HG02885 (cell line): ENCODE data around the gene IMMP2L.
"Not testable (repeated sequence)": the region's sequence is repeated elsewhere in the genome, so short reads cannot be mapped to it uniquely, and the experiment has no call there.

ENCODE experiments used
- ATAC-seq: cut with Tn5 transposase; IDR thresholded peaks from one replicate; pipeline ENCODE4 v1.9.1; 2021; ENCODE audit warnings: mild to moderate bottlenecking; ENCODE audit not compliant: unreplicated experiment, poor library complexity

Gene IMMP2L

DNA sequence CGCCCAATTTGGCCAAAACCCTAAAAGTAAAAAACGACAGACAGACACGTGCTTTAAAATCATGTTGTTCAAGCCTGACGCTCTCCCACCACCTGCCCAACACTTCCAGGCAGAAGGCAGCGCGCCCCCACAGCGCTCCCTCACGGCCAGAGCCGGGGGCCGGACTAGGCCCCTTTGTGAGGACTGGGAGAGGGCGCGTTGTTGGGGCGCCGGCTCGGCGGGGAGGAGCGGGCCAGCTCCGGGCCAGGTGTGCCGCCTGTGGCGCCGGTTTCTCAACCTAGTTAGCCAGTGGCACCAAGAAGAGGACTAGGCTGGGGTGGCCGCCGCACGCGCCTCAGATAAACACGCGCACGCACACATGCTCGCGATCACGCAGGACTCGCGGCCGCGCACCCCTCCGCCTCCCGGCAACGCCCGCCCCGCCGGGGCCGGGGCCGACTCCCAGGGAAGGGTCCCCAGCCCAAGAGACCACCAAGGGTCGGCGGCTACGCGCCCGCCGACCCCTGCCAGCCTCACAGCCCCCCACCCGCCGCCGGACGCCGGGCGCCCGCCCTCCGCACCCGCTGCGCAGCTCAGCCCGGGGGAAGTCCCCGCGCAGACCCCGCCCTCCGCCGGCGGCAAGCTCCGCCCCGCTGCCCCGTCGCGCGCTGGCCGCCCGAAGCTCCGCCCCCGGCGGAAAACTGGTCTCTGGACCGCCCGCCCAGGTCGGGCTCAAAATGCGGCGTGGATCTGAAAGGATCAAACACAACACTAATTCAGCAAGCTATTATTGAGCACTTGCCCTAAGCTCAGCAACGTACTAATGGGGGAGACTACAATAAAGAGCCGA, at the start of gene IMMP2L:
IMMP2L (minus strand) TSS at position 589 of the 829 bp plus-strand sequence.
- ATAC-seq = peak; percentile 85

- not testable (repeated sequence) for ATAC-seq
Observed at GRCh38 chr7:111609483-111610254, 47.4 kb upstream of the IMMP2L start.

DNA sequence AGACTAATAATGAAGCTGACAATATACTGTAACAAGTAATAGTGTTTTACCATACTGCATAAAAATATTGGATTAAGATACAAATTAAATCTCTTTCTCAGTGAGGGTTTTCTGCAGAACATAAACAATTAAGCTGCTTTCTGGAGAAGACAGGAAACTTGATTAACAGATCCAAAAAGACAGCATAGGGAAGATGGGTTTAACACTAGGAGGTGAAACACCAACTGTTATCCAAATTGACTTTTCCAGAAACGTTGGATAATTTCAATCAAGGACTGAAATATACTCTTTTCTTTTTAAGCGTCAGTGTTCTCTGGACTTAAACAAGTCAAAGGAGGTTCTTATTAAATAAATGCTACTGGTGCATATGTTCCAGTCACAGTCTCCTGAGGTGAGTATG, 45.3 kb upstream of the IMMP2L start:
- ATAC-seq = no peak

DNA sequence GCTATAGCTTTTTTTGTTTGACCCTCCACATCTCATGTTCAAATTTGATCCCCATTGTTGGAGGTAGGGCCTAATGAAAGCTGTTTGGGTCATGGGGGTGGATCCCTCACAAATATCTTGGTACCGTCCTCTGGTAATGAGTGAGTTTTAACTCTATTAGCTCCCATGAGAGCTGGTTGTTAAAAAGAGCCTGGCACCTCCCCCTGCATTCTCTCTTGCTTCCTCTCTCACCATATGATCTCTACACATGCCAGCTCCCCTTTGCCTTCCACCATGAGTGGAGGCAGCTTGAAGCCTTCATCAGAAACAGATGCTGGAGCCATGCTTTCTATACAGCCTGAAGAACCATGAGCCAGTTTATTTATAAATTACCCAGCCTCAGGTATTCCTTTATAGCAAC, 43.0 kb upstream of the IMMP2L start:
- ATAC-seq = no peak

DNA sequence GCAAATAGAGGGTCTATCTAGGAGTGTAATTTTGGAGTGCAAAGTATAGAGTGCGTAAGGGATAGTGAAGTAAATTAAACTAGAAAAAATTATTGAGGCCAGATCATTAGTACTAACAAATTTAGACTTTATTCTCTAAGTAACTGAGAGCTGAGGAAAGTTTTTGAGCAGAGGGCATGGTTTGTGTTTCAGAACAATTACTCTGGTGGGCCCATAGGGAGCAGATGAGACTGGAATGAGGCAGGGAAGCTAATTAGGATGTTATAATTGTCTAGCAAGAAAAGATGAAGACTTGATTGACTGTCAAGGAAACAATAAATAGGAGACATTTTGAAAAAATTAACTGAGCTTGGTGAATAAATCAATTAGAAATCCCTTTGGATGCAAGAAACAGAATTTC, 37.8 kb upstream of the IMMP2L start:
- ATAC-seq = no peak

- no peak for ATAC-seq
Observed at GRCh38 chr7:111595780-111596179, 33.5 kb upstream of the IMMP2L start.

GRCh38 chr7:111594602-111595001, 32.3 kb upstream of the IMMP2L start:
- no peak for ATAC-seq

DNA sequence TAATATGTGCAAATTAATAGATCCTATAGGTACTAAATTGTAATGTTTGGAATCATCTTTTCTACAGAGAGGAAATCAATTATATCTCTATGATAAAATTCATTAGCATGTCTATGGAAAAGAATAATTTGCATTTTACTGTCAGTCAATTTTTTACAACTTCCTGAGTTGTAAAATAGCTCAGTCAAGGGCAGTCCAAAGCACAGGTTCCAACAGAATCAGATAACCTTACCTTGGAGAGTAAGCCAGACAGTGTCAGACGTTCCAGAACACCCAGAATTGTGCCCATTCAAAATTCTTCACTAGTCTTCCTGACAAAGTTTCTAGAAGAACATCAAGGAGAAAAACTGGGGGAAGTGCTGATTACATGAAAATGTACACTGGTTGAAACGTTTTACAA, 31.1 kb upstream of the IMMP2L start:
- no peak for ATAC-seq

- ATAC-seq = peak; percentile 65
Observed at GRCh38 chr7:111588065-111588433, 25.8 kb upstream of the IMMP2L start.

DNA sequence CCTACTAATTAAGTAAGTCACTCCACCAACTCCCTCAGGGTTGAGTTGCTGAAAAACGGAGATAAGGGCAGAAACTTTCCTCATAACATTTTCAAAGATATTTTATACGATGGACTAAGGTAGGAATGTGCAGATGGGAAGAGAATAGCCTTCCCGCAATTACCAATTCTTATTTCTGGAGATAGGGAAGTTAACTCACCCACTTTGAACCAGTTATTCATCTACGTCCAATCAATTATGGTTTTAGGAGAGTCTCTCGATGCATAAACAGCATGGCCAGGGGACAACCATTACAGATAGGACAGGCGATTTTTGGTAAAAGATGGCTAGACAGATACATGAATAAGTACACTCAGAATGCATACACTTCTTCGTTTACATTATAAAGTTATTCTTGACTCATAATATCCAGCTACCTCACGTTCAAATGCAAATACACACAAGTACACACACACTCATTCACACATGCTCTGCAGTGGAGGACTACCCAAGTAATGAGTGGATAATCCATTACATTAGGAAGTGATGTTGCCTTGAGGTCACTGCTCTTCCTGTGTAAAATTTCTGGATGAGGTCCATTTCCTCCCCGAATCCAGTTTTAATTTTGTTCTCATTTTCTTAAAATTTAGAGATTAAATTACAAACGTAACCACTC, 25.2 kb upstream of the IMMP2L start:
- no peak for ATAC-seq

DNA sequence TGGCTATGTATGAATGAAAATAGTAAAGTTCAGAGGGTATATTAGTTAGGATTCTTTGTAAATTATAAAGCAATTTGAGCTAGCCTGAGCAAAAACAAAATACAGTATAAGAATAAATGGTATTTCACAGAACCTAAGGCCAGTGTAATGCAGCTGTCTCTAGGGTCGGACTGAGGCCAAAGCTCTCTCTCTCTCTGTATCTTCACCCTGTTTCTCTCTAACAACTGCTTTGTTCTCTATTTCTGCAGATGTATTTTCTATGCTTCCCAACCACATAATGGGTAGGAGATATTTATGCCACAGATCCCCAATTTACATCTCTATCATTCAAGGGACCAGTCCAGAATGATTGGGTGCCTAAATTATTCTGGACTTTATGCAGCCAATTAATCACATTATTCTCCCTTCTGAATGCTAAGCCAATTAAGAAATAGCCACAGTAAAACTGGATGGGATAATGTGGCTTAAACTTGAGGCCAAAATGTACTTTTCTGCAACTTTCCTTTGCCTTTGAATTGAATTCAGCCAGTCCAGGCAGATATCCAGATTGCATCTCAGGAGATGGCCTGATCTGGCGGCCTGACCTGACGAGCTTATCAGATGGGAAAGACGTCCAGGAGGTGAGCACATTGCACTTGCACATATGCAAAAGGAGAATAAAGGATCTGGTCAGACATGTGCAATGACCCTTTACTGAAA, 24.6 kb upstream of the IMMP2L start:
- ATAC-seq = no peak

DNA sequence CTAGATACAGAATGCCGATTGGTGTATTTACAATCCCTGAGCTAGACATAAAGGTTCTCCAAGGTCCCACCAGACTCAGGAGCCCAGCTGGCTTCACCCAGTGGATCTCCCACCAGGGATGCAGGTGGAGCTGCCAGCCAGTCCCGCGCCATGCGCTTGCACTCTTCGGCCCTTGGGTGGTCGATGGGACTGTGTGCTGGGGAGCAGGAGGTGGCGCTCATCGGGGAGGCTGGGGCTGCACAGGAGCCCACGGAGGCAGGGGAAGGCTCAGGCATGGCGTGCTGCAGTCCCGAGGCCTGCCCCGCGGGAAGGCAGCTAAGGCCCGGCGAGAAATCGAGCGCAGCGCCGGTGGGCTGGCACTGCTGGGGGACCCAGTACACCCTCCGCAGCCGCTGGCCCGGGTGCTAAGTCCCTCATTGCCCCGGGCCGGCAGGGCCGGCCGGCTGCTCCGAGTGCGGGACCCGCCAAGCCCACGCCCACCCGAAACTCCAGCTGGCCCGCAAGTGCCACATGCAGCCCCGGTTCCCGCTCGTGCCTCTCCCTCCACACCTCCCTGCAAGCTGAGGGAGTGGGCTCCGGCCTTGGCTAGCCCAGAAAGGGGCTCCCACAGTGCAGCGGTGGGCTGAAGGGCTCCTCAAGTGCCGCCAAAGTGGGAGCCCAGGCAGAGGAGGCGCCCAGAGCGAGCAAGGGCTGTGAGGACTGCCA, 19.6 kb upstream of the IMMP2L start:
- not testable (repeated sequence) for ATAC-seq

DNA sequence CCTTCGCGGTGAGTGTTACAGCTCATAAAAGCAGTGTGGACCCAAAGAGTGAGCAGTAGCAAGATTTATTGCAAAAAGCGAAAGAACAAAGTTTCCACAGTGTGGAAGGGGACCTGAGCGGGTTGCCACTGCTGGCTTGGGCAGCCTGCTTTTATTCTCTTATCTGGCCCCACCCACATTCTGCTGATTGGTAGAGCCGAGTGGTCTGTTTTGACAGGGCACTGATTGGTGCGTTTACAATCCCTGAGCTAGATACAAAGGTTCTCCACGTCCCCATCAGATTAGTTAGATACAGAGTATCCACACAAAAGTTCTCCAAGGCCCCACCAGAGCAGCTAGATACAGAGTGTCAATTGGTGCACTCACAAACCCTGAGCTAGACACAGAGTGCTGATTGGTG, 18.9 kb upstream of the IMMP2L start:
- ATAC-seq = not testable (repeated sequence)

GRCh38 chr7:111578754-111579153, 16.5 kb upstream of the IMMP2L start:
- ATAC-seq = no peak

- ATAC-seq = no peak
Observed at GRCh38 chr7:111571720-111572119, 9.4 kb upstream of the IMMP2L start.

DNA sequence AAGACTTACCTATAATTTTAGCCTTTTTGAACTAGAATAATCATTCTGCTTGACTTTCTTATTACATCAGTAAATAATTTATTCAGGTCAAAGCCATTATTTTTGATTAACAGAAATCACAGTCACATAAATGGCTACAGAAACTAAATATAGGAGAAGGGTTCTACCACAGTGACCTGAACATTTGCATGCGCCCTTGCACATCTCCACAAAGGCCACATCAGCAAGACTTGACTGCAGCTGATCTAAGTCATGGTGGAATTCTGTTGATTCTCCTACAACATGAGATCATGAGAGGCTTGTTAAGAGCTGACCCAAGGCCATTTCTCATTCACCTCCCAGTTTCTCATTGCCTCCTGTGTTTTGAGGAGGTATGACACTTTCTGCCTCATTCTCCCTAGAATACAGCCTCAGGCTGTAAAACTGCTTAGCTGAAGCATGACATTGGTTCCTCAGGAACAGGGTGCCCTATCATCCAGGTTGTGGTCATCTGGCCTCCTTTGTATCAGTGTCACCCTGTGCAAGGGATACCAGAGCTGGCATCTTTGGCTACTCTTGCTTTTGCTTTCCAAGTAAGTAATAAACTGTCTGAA, 6.7 kb upstream of the IMMP2L start:
- ATAC-seq = peak; percentile 94

GRCh38 chr7:111568419-111568818, 6.1 kb upstream of the IMMP2L start:
- ATAC-seq = peak; percentile 37

- no peak for ATAC-seq
Observed at GRCh38 chr7:111564078-111564477, 1.8 kb upstream of the IMMP2L start.

DNA sequence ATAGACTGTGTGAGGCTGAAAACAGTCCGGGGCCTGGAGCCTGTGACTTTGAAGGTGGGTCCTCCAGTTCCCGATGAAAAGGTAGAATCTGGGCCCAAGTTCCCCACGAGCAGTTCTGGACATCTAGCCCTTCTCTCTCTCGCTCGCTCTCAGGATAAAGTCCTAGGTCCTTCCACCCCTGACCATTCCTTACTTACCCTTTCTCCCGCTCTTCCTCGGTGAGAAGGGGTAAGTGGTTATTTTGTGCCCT, 713 bp downstream of the IMMP2L start:
- no peak for ATAC-seq
